Hepatocyte (in vitro differentiated cells): ENCODE measurements around the gene PDIA5. TPM values are rescaled to one million over a fixed set of nuclear protein-coding genes. Genes with fewer than 3 reads are reported as not detected.

ENCODE experiments used
- DNase-seq: peaks from one replicate; pipeline ENCODE4 v3.0.0-alpha.2; 2016; ENCODE audit warnings: low spot score
- H2AFZ ChIP-seq: fragments of 200-600 bp; sonication (generic); 2 replicates; pipeline ENCODE4 v1.6.0; 2016; ENCODE audit warnings: antibody characterized with exemption, mild to moderate bottlenecking
- H3K27ac ChIP-seq: fragments of 200-600 bp; sonication (generic); 2 replicates; pipeline ENCODE4 v1.5.1; 2016; ENCODE audit warnings: mild to moderate bottlenecking
- H3K27me3 ChIP-seq: fragments of 200-600 bp; sonication (generic); 2 replicates; pipeline ENCODE4 v1.6.1; 2016
- H3K36me3 ChIP-seq: fragments of 200-600 bp; sonication (generic); replicated peaks from 2 replicates; pipeline ENCODE4 v1.5.1; 2016; ENCODE audit warnings: low read depth; ENCODE audit not compliant: insufficient read depth
- H3K4me1 ChIP-seq: fragments of 200-600 bp; sonication (generic); 2 replicates; pipeline ENCODE4 v1.5.1; 2016; ENCODE audit warnings: mild to moderate bottlenecking, moderate library complexity; ENCODE audit not compliant: insufficient read depth
- H3K4me2 ChIP-seq: fragments of 200-600 bp; sonication (generic); 2 replicates; pipeline ENCODE4 v1.6.0; 2016
- H3K4me3 ChIP-seq: fragments of 200-600 bp; sonication (generic); 2 replicates; pipeline ENCODE4 v1.5.1; 2016; ENCODE audit warnings: mild to moderate bottlenecking
- H3K79me2 ChIP-seq: fragments of 200-600 bp; sonication (generic); 2 replicates; pipeline ENCODE4 v1.6.0; 2017; ENCODE audit warnings: mild to moderate bottlenecking
- H3K9me2 ChIP-seq: fragments of 200-600 bp; sonication (generic); replicated peaks from 2 replicates; pipeline ENCODE4 v1.6.0; 2017; ENCODE audit warnings: mild to moderate bottlenecking; ENCODE audit not compliant: insufficient read depth
- H3K9me3 ChIP-seq: fragments of 200-600 bp; sonication (generic); 2 replicates; pipeline ENCODE4 v1.5.1; 2016; ENCODE audit warnings: low read depth, mild to moderate bottlenecking
- H4K20me1 ChIP-seq: fragments of 200-600 bp; sonication (generic); 2 replicates; pipeline ENCODE4 v1.6.0; 2016; ENCODE audit warnings: mild to moderate bottlenecking; ENCODE audit not compliant: insufficient read depth, poor library complexity, severe bottlenecking
- CTCF ChIP-seq: fragments of 200-600 bp; sonication (generic); IDR thresholded peaks from 2 replicates; pipeline ENCODE4 v1.5.1; 2016; ENCODE audit warnings: antibody characterized with exemption, mild to moderate bottlenecking; ENCODE audit not compliant: poor library complexity
- EZH2 ChIP-seq: fragments of 200-600 bp; sonication (generic); IDR thresholded peaks from 2 replicates; pipeline ENCODE4 v1.6.1; 2016; ENCODE audit warnings: antibody characterized with exemption, mild to moderate bottlenecking, borderline replicate concordance
- EZH2phosphoT487 ChIP-seq: fragments of 200-600 bp; sonication (generic); IDR thresholded peaks from one replicate; pipeline ENCODE4 v1.6.1; 2018; ENCODE audit warnings: antibody characterized with exemption, mild to moderate bottlenecking, low read depth, moderate library complexity; ENCODE audit not compliant: unreplicated experiment, severe bottlenecking
- WGBS: methylation state at CpG from one replicate; pipeline ENCODE4 v1.1.6; 2016; ENCODE audit warnings: low lambda C conversion rate; ENCODE audit errors: missing lambda C conversion rate; 5-methylcytosine and 5-hydroxymethylcytosine counted together
- polyA plus RNA-seq: library from polyadenylated mRNA; unstranded; fragments of >200 nt; fragmentation: Nextera tagmentation; extraction: Ambion mirVana; gene quantifications from 2 replicates; pipeline ENCODE4 v1.2.1, GENCODE V29; 2016
- total RNA-seq: library from RNA; depleted of rRNA; stranded (reverse); fragments of >200 nt; gene quantifications from 2 replicates; pipeline ENCODE4 v1.2.3, GENCODE V29; 2014

Gene PDIA5
- total and polyA plus RNA-seq, 2 experiments from 2014 or later = 71.8 to 97.3 TPM

- Histone ChIP-seq H3K4me3 (no peak overlapping the region), H3K27ac (no peak overlapping the region), H3K4me2 (no peak overlapping the region), H3K79me2 (no peaks in the 10 kb centered on the region), H2AFZ (no peak overlapping the region), H4K20me1 (no peaks in the 10 kb centered on the region), H3K4me1 (peaks cover 9% of the 10 kb centered on the region), H3K9me2 (no peaks in the 10 kb centered on the region), H3K9me3 (no peaks in the 10 kb centered on the region), H3K36me3 (no peaks in the 10 kb centered on the region), H3K27me3 (no peaks in the 10 kb centered on the region)
- no peak for DNase-seq
- WGBS = 94% methylated on average over 7 of the region's 7 CpGs
- TF ChIP-seq EZH2 = no peak
- TF ChIP-seq EZH2phosphoT487 = no peak
- no peak for TF ChIP-seq CTCF
Observed at GRCh38 chr3:123124971-123125370, 58.1 kb downstream of the PDIA5 start.

- TF ChIP-seq EZH2phosphoT487 = no peak
- TF ChIP-seq CTCF = no peak
- TF ChIP-seq EZH2 = no peak
- H3K36me3 ChIP-seq = no peaks in the 10 kb centered on the region
Observed at GRCh38 chr3:123126031-123126430, 59.2 kb downstream of the PDIA5 start.

GRCh38 chr3:123126653-123127052 is 59.8 kb downstream of the PDIA5 start:
- Histone ChIP-seq H3K9me3 (no peaks in the 10 kb centered on the region), H3K27ac (no peak overlapping the region), H3K79me2 (no peaks in the 10 kb centered on the region), H3K27me3 (no peaks in the 10 kb centered on the region), H4K20me1 (no peaks in the 10 kb centered on the region), H2AFZ (no peak overlapping the region), H3K4me2 (no peak overlapping the region), H3K4me3 (no peak overlapping the region), H3K36me3 (no peaks in the 10 kb centered on the region), H3K4me1 (peaks cover 15% of the 10 kb centered on the region), H3K9me2 (no peaks in the 10 kb centered on the region)
- WGBS = 97% methylated on average over 3 of the region's 3 CpGs
- TF ChIP-seq CTCF (no peak), EZH2phosphoT487 (no peak)
- no peak for DNase-seq

More at GRCh38 chr3:123126031-123126430, 59.2 kb downstream of the PDIA5 start:
- Histone ChIP-seq H3K27me3 (no peaks in the 10 kb centered on the region), H3K4me2 (no peak overlapping the region), H3K79me2 (no peaks in the 10 kb centered on the region), H2AFZ (no peak overlapping the region), H3K4me1 (peaks cover 15% of the 10 kb centered on the region), H3K9me2 (no peaks in the 10 kb centered on the region), H3K9me3 (no peaks in the 10 kb centered on the region), H4K20me1 (no peaks in the 10 kb centered on the region), H3K4me3 (no peak overlapping the region), H3K27ac (no peak overlapping the region)
- WGBS = 79% methylated on average over 7 of the region's 7 CpGs
- DNase-seq = no peak

GRCh38 chr3:123129092-123129491 is 62.3 kb downstream of the PDIA5 start:
- H4K20me1 ChIP-seq = no peaks in the 10 kb centered on the region
- peaks cover 15% of the 10 kb centered on the region for H3K4me1 ChIP-seq
- H3K4me3 ChIP-seq = no peak overlapping the region
- H3K27ac ChIP-seq = peak overlapping the region; percentile 98
- H3K36me3 ChIP-seq = no peaks in the 10 kb centered on the region
- DNase-seq = no peak
- no peaks in the 10 kb centered on the region for H3K9me2 ChIP-seq
- H3K9me3 ChIP-seq = no peaks in the 10 kb centered on the region
- no peak for TF ChIP-seq EZH2phosphoT487
- no peak for TF ChIP-seq EZH2
- no peak for TF ChIP-seq CTCF
- H3K27me3 ChIP-seq = no peaks in the 10 kb centered on the region
- no peak overlapping the region for H2AFZ ChIP-seq
- H3K79me2 ChIP-seq = no peaks in the 10 kb centered on the region
- whole genome bisulfite sequencing = 91% methylated on average over 3 of the region's 3 CpGs
- H3K4me2 ChIP-seq = no peak overlapping the region
